Fibroblast of lung (primary cell): ENCODE data around the gene DIS3L2. TPM values are rescaled to one million over a fixed set of nuclear protein-coding genes. Genes with fewer than 3 reads are reported as not detected.

Experiments
- DNase-seq, 2 donors: peaks; one replicate each; pipeline versions ENCODE4 v3.0.0 to v3.0.0-alpha.2; 2010; ENCODE audit warnings: low read depth in 2 of 2
- H2AFZ ChIP-seq: 2 replicates; pipeline ENCODE4 v1.5.1; 2012; ENCODE audit warnings: low read length, control low read depth, inconsistent platforms
- H3K27ac ChIP-seq: 2 replicates; pipeline ENCODE4 v1.5.1; 2011; ENCODE audit warnings: low read length, control low read depth; ENCODE audit not compliant: insufficient read depth
- H3K27me3 ChIP-seq: 2 replicates; pipeline ENCODE4 v1.5.1; 2011; ENCODE audit warnings: mild to moderate bottlenecking, low read length; ENCODE audit not compliant: control insufficient read depth, insufficient read depth
- H3K36me3 ChIP-seq: 2 replicates; pipeline ENCODE4 v1.5.1; 2011; ENCODE audit warnings: low read length; ENCODE audit not compliant: control insufficient read depth, insufficient read depth
- H3K4me1 ChIP-seq: 2 replicates; pipeline ENCODE4 v1.5.1; 2011; ENCODE audit warnings: low read length; ENCODE audit not compliant: control insufficient read depth, insufficient read depth; ENCODE audit errors: extremely low read depth
- H3K4me2 ChIP-seq: 2 replicates; pipeline ENCODE4 v1.5.1; 2011; ENCODE audit warnings: low read length, control low read depth; ENCODE audit not compliant: insufficient read depth; ENCODE audit errors: extremely low read depth
- H3K4me3 ChIP-seq, 4 experiments: fragments of 200-600 bp in 1 of 4; sonication (generic) in 1 of 4; replicated peaks in 1 of 4; 2 replicates each; pipeline ENCODE4 v1.5.1; 2011 to 2016; ENCODE audit warnings: low read length in 4 of 4, low read depth in 3 of 4, mild to moderate bottlenecking in 3 of 4, control low read depth in 2 of 4, inconsistent platforms in 1 of 4, mixed read lengths in 1 of 4; ENCODE audit not compliant: insufficient read depth in 1 of 4; ENCODE audit errors: control extremely low read depth in 1 of 4
- H3K79me2 ChIP-seq: 2 replicates; pipeline ENCODE4 v1.5.1; 2012; ENCODE audit warnings: mild to moderate bottlenecking, low read length, inconsistent platforms; ENCODE audit not compliant: control insufficient read depth, insufficient read depth
- H3K9ac ChIP-seq: 2 replicates; pipeline ENCODE4 v1.5.1; 2011; ENCODE audit warnings: mild to moderate bottlenecking, low read length, control low read depth; ENCODE audit not compliant: insufficient read depth
- H3K9me3 ChIP-seq: 2 replicates; pipeline ENCODE4 v1.5.1; 2012; ENCODE audit warnings: low read depth, low read length; ENCODE audit not compliant: control insufficient read depth, insufficient read depth
- H4K20me1 ChIP-seq: 2 replicates; pipeline ENCODE4 v1.5.1; 2011; ENCODE audit warnings: low read length; ENCODE audit not compliant: control insufficient read depth, insufficient read depth; ENCODE audit errors: extremely low read depth
- CTCF ChIP-seq, 2 donors: IDR thresholded peaks in 1 of 2; conservative IDR thresholded peaks in 1 of 2; 1 replicate in 1 of 2; 2 replicates in 1 of 2; pipeline ENCODE4 v1.5.1; 2011 to 2012; ENCODE audit warnings: low read length in 2 of 2, control low read depth in 1 of 2, inconsistent platforms in 1 of 2, low read depth in 1 of 2, mild to moderate bottlenecking in 1 of 2
- EZH2 ChIP-seq: IDR thresholded peaks from 2 replicates; pipeline ENCODE4 v1.5.1; 2012; ENCODE audit warnings: low read length, control low read depth, mild to moderate bottlenecking; ENCODE audit errors: missing control alignments
- polyA plus RNA-seq, 2 donors: library from polyadenylated mRNA; depleted of rRNA in 1 of 2; stranded (reverse) in 1 of 2; unstranded in 1 of 2; fragments of >200 nt; gene quantifications; 2 replicates each; pipeline ENCODE4 v1.2.1, GENCODE V29; 2011 to 2012; ENCODE audit warnings: missing spikeins in 1 of 2
- total RNA-seq: library from RNA; depleted of rRNA; stranded (reverse); fragments of >200 nt; gene quantifications from 2 replicates; pipeline ENCODE4 v1.2.1, GENCODE V29; 2014

DIS3L2 gene
- total and polyA plus RNA-seq, 2 donors (not counting 1 experiment from before 2014, with no cell fraction given), result 5.2 to 15.2 TPM

GRCh38 chr2:232141591-232141990 lies 180.1 kb downstream of the DIS3L2 start:
- Histone ChIP-seq H3K79me2 (no peaks in the 10 kb centered on the region), H3K4me2 (no peak overlapping the region), H2AFZ (no peak overlapping the region), H3K27ac (no peak overlapping the region), H4K20me1 (no peaks in the 10 kb centered on the region), H3K4me3 (no peak overlapping the region), H3K27me3 (no peaks in the 10 kb centered on the region), H3K36me3 (no peaks in the 10 kb centered on the region), H3K4me1 (peaks cover 2% of the 10 kb centered on the region), H3K9me3 (no peaks in the 10 kb centered on the region), H3K9ac (no peak overlapping the region)
- TF ChIP-seq EZH2 (no peak), CTCF (conservative IDR thresholded peaks at IDR 0.05 in 1 of 2, IDR thresholded peaks at IDR 0.05 in 1 of 2; ENCODE audit: low read depth in 1 of 2, low read length in 2 of 2) (no peak)
- no peak for DNase-seq

- no peaks in the 10 kb centered on the region for H3K36me3 ChIP-seq
- no peak overlapping the region for H3K4me3 ChIP-seq
- TF ChIP-seq EZH2 (no peak), CTCF (conservative IDR thresholded peaks at IDR 0.05 in 1 of 2, IDR thresholded peaks at IDR 0.05 in 1 of 2; ENCODE audit: low read depth in 1 of 2, low read length in 2 of 2) (peak; percentile 66 to 75)
- no peaks in the 10 kb centered on the region for H3K79me2 ChIP-seq
- no peaks in the 10 kb centered on the region for H3K9me3 ChIP-seq
- no peak overlapping the region for H3K9ac ChIP-seq
- H3K4me2 ChIP-seq, result no peak overlapping the region
- H3K27me3 ChIP-seq, result no peaks in the 10 kb centered on the region
- H3K4me1 ChIP-seq, result peaks cover 2% of the 10 kb centered on the region
- DNase-seq, result peak; percentile 18 to 45
- H4K20me1 ChIP-seq, result no peaks in the 10 kb centered on the region
- no peak overlapping the region for H2AFZ ChIP-seq
- H3K27ac ChIP-seq, result no peak overlapping the region
Observed at GRCh38 chr2:232142049-232142448, 180.5 kb downstream of the DIS3L2 start.

GRCh38 chr2:232142502-232142901 lies 181.0 kb downstream of the DIS3L2 start:
- no peaks in the 10 kb centered on the region for H4K20me1 ChIP-seq
- no peaks in the 10 kb centered on the region for H3K27me3 ChIP-seq
- H3K79me2 ChIP-seq, result no peaks in the 10 kb centered on the region
- H3K36me3 ChIP-seq, result no peaks in the 10 kb centered on the region
- H3K9ac ChIP-seq, result no peak overlapping the region
- no peak overlapping the region for H2AFZ ChIP-seq
- H3K4me1 ChIP-seq, result peaks cover 2% of the 10 kb centered on the region
- TF ChIP-seq CTCF (conservative IDR thresholded peaks at IDR 0.05 in 1 of 2, IDR thresholded peaks at IDR 0.05 in 1 of 2; ENCODE audit: low read depth in 1 of 2, low read length in 2 of 2), result no peak
- TF ChIP-seq EZH2, result no peak
- H3K27ac ChIP-seq, result no peak overlapping the region
- H3K4me2 ChIP-seq, result no peak overlapping the region
- no peak overlapping the region for H3K4me3 ChIP-seq
- no peak for DNase-seq
- no peaks in the 10 kb centered on the region for H3K9me3 ChIP-seq
